ENCODE measurements around the gene LINC00237. TPM values are rescaled to one million over a fixed set of nuclear protein-coding genes. Genes with fewer than 3 reads are reported as not detected.

The LINC00237 gene
- total and polyA plus RNA-seq, 10 donors = 0.05 TPM; not detected in 9

DNA sequence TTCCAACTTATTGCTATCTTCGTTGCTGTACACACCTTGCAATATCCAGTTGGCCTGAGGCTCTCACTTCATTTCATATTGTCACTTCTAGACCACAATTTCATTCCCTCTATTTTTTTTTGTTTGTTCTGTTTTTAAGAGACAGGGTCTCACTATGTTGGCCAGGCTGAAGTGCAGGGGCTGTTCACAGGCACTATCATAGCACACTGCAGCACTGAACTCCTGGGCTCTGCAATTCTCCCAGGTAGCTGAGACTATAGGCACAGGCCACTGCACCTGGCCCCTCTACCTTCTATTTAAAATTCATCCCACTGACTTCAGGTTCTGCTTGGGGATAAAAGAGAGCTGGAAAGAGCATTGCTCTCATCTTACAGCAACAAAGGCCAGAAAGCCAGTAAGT is 4.7 kb upstream of the LINC00237 start:
- no peaks in the 10 kb centered on the region for H3K9me3 ChIP-seq
- H3K4me3 ChIP-seq = no peak overlapping the region
- intact Hi-C loops (cut with DNase I; ENCODE audit: low total_unique reads) = no loop called here
- peaks cover 0 to 61% (median 33%) of the 10 kb centered on the region in 7 donors for H3K27me3 ChIP-seq (replicated peaks in 1 of 7)
- TF ChIP-seq POLR2AphosphoS5 (IDR thresholded peaks at IDR 0.05) (no peak), POLR2A (IDR thresholded peaks at IDR 0.05) (no peak)
- TF ChIP-seq, protein P1, sequence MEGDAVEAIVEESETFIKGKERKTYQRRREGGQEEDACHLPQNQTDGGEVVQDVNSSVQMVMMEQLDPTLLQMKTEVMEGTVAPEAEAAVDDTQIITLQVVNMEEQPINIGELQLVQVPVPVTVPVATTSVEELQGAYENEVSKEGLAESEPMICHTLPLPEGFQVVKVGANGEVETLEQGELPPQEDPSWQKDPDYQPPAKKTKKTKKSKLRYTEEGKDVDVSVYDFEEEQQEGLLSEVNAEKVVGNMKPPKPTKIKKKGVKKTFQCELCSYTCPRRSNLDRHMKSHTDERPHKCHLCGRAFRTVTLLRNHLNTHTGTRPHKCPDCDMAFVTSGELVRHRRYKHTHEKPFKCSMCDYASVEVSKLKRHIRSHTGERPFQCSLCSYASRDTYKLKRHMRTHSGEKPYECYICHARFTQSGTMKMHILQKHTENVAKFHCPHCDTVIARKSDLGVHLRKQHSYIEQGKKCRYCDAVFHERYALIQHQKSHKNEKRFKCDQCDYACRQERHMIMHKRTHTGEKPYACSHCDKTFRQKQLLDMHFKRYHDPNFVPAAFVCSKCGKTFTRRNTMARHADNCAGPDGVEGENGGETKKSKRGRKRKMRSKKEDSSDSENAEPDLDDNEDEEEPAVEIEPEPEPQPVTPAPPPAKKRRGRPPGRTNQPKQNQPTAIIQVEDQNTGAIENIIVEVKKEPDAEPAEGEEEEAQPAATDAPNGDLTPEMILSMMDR (IDR thresholded peaks at IDR 0.05 in 8 of 11, conservative IDR thresholded peaks at IDR 0.05 in 3 of 11) = no peak
- WGBS, 5 donors = 82 to 94% (median 87%) methylated on average over 1 of the region's 1 CpG
- peaks cover 0 to 8% (median 4%) of the 10 kb centered on the region in 6 donors for H3K4me1 ChIP-seq
- no peak for DNase-seq
- H3K36me3 ChIP-seq = no peaks in the 10 kb centered on the region
- no peak overlapping the region for H3K27ac ChIP-seq

DNA sequence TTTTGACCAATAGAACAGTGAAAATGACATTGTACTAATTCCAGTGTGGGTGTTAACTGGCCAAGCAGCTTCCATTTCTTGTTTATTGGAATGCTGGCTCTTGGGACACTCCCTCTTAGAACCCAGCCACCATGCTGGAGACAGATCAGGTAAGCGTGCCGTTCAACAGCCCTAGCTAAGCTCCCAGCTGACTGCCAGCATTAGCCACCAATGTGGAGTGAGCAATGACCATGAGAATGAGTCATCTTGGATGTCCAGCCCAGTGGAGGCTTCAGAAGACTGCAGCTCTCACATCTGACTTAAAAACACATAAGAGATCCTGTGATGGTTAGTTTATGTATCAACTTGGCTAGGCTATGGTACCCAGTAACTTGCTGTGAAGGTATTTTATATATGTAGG is 3.0 kb upstream of the LINC00237 start:
- DNase-seq = no peak
- WGBS, 5 donors = 78 to 97% (median 94%) methylated on average over 2 of the region's 2 CpGs
- no peak overlapping the region for H3K27ac ChIP-seq
- TF ChIP-seq, protein P1 (IDR thresholded peaks at IDR 0.05 in 8 of 11, conservative IDR thresholded peaks at IDR 0.05 in 3 of 11) = no peak
- TF ChIP-seq POLR2AphosphoS5 (IDR thresholded peaks at IDR 0.05) (no peak), POLR2A (IDR thresholded peaks at IDR 0.05) (no peak)
- H3K4me1 ChIP-seq = peaks cover 0 to 23% (median 13%) of the 10 kb centered on the region in 6 donors
- peaks cover 0 to 77% (median 50%) of the 10 kb centered on the region in 7 donors for H3K27me3 ChIP-seq (replicated peaks in 1 of 7)
- H3K4me3 ChIP-seq = no peak overlapping the region
- H3K36me3 ChIP-seq = no peaks in the 10 kb centered on the region
- intact Hi-C loops (cut with DNase I; ENCODE audit: low total_unique reads) = no loop called here
- H3K9me3 ChIP-seq = no peaks in the 10 kb centered on the region

DNA sequence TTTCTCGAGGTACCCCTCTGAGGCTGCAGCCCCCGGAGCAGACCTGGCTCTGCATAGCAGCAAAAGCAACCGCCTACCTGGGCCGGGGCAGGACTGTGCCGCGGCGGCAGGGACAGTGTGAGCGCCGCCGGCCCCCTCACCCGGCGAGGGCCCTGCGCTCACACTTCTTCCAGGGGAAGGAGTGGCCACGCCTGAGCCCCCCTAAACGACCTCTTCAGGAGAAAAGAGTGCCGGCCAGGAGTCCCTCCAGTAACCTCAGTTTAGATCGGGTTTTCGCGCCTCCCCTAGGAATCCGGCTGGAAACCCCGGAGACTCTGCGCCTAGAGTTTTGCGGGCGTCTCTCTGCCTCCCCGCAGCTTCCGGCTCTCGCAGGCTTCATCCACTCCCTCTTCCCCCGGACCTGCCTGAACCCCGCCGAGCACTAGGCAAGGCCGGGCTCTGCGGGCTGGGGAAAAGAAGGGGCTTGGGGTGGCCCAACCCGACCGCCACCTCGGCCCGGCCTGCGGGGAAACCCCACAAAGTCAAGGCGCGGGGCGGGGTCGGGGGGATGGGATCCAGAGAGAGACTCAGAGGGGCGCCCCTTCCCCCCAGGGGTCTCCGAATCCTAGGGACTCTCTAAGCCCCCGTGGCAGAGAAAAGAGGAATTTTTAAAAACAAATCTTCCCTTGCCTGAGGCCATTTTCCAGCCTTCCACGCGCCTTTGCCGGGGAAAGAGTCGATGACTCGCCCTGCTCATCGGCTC is 558 bp downstream of the LINC00237 start:
- DNase-seq = no peak
- WGBS, 5 donors = 2 to 6% (median 4%) methylated on average over 32 to 50 of the region's 50 CpGs
- Histone ChIP-seq H3K9me3 (peaks cover 0 to 8% (median 0%) of the 10 kb centered on the region in 8 donors), H3K27ac (no peak overlapping the region), H3K4me3 (peak overlapping the region in 1 of 8 donors; percentile 43), H3K27me3 (replicated peaks in 1 of 7) (peaks cover 3 to 93% (median 85%) of the 10 kb centered on the region in 7 donors), H3K4me1 (peaks cover 28 to 58% (median 45%) of the 10 kb centered on the region in 6 donors), H3K36me3 (no peaks in the 10 kb centered on the region)
- TF ChIP-seq POLR2A (IDR thresholded peaks at IDR 0.05) (no peak), POLR2AphosphoS5 (IDR thresholded peaks at IDR 0.05) (no peak)
- TF ChIP-seq, protein P1 (IDR thresholded peaks at IDR 0.05 in 8 of 11, conservative IDR thresholded peaks at IDR 0.05 in 3 of 11) = no peak
- intact Hi-C loops (cut with DNase I; ENCODE audit: low total_unique reads) = no loop called here

DNA sequence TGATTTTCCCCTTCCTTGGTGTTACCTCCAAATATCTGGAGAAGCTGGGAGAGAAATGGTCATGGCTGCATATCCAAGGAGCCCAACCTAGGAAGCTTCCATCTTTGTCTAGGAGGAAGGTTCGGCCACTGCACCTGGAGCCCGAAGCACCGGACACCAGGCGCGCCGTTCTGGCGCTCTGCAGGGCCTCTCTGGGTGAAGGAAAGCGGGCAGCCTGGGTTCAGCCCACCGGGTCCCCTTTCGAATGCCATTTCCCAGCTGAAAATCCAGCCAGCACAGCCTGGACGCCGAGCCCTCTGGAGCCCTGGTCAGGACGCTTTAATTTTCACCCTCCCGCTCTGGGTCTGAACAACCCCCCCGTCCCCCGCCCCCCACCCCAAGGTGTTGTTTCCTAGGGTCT is 1.2 kb downstream of the LINC00237 start:
- TF ChIP-seq POLR2AphosphoS5 (IDR thresholded peaks at IDR 0.05) (no peak), POLR2A (IDR thresholded peaks at IDR 0.05) (no peak)
- TF ChIP-seq, protein P1 (IDR thresholded peaks at IDR 0.05 in 8 of 11, conservative IDR thresholded peaks at IDR 0.05 in 3 of 11) = no peak
- no peak overlapping the region for H3K27ac ChIP-seq
- H3K4me3 ChIP-seq = no peak overlapping the region
- WGBS, 5 donors = 6 to 13% (median 7%) methylated on average over 11 to 16 of the region's 16 CpGs
- intact Hi-C loops (cut with DNase I; ENCODE audit: low total_unique reads) = no loop called here
- DNase-seq = no peak
- H3K4me1 ChIP-seq = peaks cover 31 to 65% (median 52%) of the 10 kb centered on the region in 6 donors
- H3K9me3 ChIP-seq = peaks cover 0 to 8% (median 0%) of the 10 kb centered on the region in 8 donors
- no peaks in the 10 kb centered on the region for H3K36me3 ChIP-seq
- peaks cover 3 to 98% (median 92%) of the 10 kb centered on the region in 7 donors for H3K27me3 ChIP-seq (replicated peaks in 1 of 7)
